Activated naive CD4-positive, alpha-beta T cell treated with anti-CD3 and anti-CD28 coated beads for 36 hours (primary cell): ENCODE data around the gene CCDC6. TPM values are rescaled to one million over a fixed set of nuclear protein-coding genes. Genes with fewer than 3 reads are reported as not detected.
A peak's percentile ranks its signal among the peaks of the same experiment; 100 is the strongest.
"Not testable (repeated sequence)": the region's sequence is repeated elsewhere in the genome, so short reads cannot be mapped to it uniquely, and the experiment has no call there.

Experiments used
- CTCF ChIA-PET: fragments of 350-600 bp; sonication (Branson Sonifier 250); formaldehyde crosslinking; loops from one replicate; lab custom pipeline; 2021; ENCODE audit warnings: antibody characterized with exemption; lab: Charles Lee
- DNase-seq: peaks from one replicate; pipeline ENCODE4 v3.0.0-alpha.2; 2020
- H3K27ac Mint-ChIP-seq: one replicate; pipeline ENCODE4 v1.8.0; 2021; ENCODE audit warnings: mild to moderate bottlenecking, mixed read lengths
- H3K27me3 Mint-ChIP-seq: one replicate; pipeline ENCODE4 v1.8.0; 2021; ENCODE audit warnings: low read depth, mixed read lengths
- H3K36me3 Mint-ChIP-seq: one replicate; pipeline ENCODE4 v1.8.0; 2021; ENCODE audit warnings: low read depth, mixed read lengths
- H3K4me1 Mint-ChIP-seq: one replicate; pipeline ENCODE4 v1.8.0; 2021; ENCODE audit warnings: low read depth, mixed read lengths
- H3K4me3 Mint-ChIP-seq: one replicate; pipeline ENCODE4 v1.8.0; 2021; ENCODE audit warnings: mild to moderate bottlenecking, moderate library complexity, mixed read lengths
- H3K9me3 Mint-ChIP-seq: one replicate; pipeline ENCODE4 v1.8.0; 2021; ENCODE audit warnings: mixed read lengths
- intact Hi-C: fragments of 100-400 bp; cut with micrococcal nuclease; formaldehyde crosslinking; loops from one replicate; pipeline ENCODE4 v1.15.1; 2023
- total RNA-seq, 2 experiments: library from RNA; stranded (reverse); gene quantifications; one replicate each; pipeline ENCODE4 v1.2.3, GENCODE V29; 2021

The CCDC6 gene
- total RNA-seq, 2 experiments from 2014 or later, result 43.1 to 44.9 TPM

GRCh38 chr10:59888781-59889435, 17.4 kb downstream of the CCDC6 start:
- H3K36me3 Mint-ChIP-seq, result peaks cover 27% of the 10 kb centered on the region
- intact Hi-C loops, result loop anchor here (1.0 kb wide), 1 partner anchor 11 kb away; no protein-coding TSS in a partner anchor
- no peaks in the 10 kb centered on the region for H3K27me3 Mint-ChIP-seq
- peaks cover 79% of the 10 kb centered on the region for H3K4me1 Mint-ChIP-seq
- no peaks in the 10 kb centered on the region for H3K9me3 Mint-ChIP-seq
- CTCF ChIA-PET, result interaction anchor here (0.5 to 1.2 kb wide), 5 partner anchors 13 to 263 kb away, joined by 3 to 4 read pairs (median 4); partner anchors contain the start of gene CCDC6
- no peak for DNase-seq
- no peak overlapping the region for H3K4me3 Mint-ChIP-seq
- H3K27ac Mint-ChIP-seq, result no peak overlapping the region

- CTCF ChIA-PET, result interaction anchor here (0.9 to 1.9 kb wide), 6 partner anchors 16 to 262 kb away, joined by 3 to 6 read pairs (median 4); no protein-coding TSS in a partner anchor
- H3K9me3 Mint-ChIP-seq, result no peaks in the 10 kb centered on the region
Measured at GRCh38 chr10:59887972-59888640, 18.2 kb downstream of the CCDC6 start.

GRCh38 chr10:59887006-59887405, 19.4 kb downstream of the CCDC6 start:
- CTCF ChIA-PET, result interaction anchor here (0.6 to 1.9 kb wide), 5 partner anchors 17 to 70 kb away, joined by 3 to 6 read pairs (median 3); no protein-coding TSS in a partner anchor
- Mint-ChIP-seq H3K27me3 (no peaks in the 10 kb centered on the region), H3K36me3 (peaks cover 24% of the 10 kb centered on the region), H3K27ac (peak overlapping the region; percentile 71), H3K4me1 (peaks cover 80% of the 10 kb centered on the region), H3K4me3 (no peak overlapping the region), H3K9me3 (no peaks in the 10 kb centered on the region)
- DNase-seq, result peak; percentile 44
- intact Hi-C loops, result no loop called here

More at GRCh38 chr10:59887972-59888640, 18.2 kb downstream of the CCDC6 start:
- no peak for DNase-seq
- Mint-ChIP-seq H3K4me1 (peaks cover 78% of the 10 kb centered on the region), H3K4me3 (no peak overlapping the region), H3K36me3 (peaks cover 24% of the 10 kb centered on the region), H3K27me3 (no peaks in the 10 kb centered on the region), H3K27ac (no peak overlapping the region)
- intact Hi-C loops, result loop anchor here (1.0 kb wide), 1 partner anchor 12 kb away; no protein-coding TSS in a partner anchor

GRCh38 chr10:59885430-59886134, 20.8 kb downstream of the CCDC6 start:
- peaks cover 85% of the 10 kb centered on the region for H3K4me1 Mint-ChIP-seq
- CTCF ChIA-PET, result interaction anchor here (0.6 to 1.1 kb wide), 4 partner anchors 13 to 260 kb away, joined by 3 to 6 read pairs (median 4); partner anchors contain the start of gene CCDC6

GRCh38 chr10:59884893-59885292, 21.5 kb downstream of the CCDC6 start:
- DNase-seq, H3K4me3 Mint-ChIP-seq, H3K27ac Mint-ChIP-seq, H3K9me3 Mint-ChIP-seq, H3K27me3 Mint-ChIP-seq: not testable (repeated sequence)
- Mint-ChIP-seq H3K36me3 (peaks cover 23% of the 10 kb centered on the region), H3K4me1 (peaks cover 88% of the 10 kb centered on the region)
- intact Hi-C loops, result loop anchor here (5.0 kb wide), 4 partner anchors 352 to 1618 kb away; partner anchors contain the start of genes CISD1 and IPMK
- CTCF ChIA-PET, result interaction anchor here (1.1 kb wide), 1 partner anchor 21 kb away, joined by 6 read pairs; the partner anchor contains the start of gene CCDC6

More at GRCh38 chr10:59885430-59886134, 20.8 kb downstream of the CCDC6 start:
- Mint-ChIP-seq H3K9me3 (no peaks in the 10 kb centered on the region), H3K27ac (peak overlapping the region; percentile 65), H3K4me3 (no peak overlapping the region), H3K27me3 (no peaks in the 10 kb centered on the region), H3K36me3 (peaks cover 28% of the 10 kb centered on the region)
- intact Hi-C loops, result loop anchor here (1.0 kb wide), 1 partner anchor 20 kb away; no protein-coding TSS in a partner anchor
- peak; percentile 28 for DNase-seq

- CTCF ChIA-PET, result interaction anchor here (0.6 to 1.1 kb wide), 2 partner anchors 16 to 199 kb away, joined by 3 to 4 read pairs; no protein-coding TSS in a partner anchor
- H3K4me3 Mint-ChIP-seq, result no peak overlapping the region
- H3K27me3 Mint-ChIP-seq, result no peaks in the 10 kb centered on the region
- peaks cover 1% of the 10 kb centered on the region for H3K9me3 Mint-ChIP-seq
- H3K36me3 Mint-ChIP-seq, result peaks cover 14% of the 10 kb centered on the region
- H3K4me1 Mint-ChIP-seq, result peaks cover 89% of the 10 kb centered on the region
- DNase-seq, result peak; percentile 24
- intact Hi-C loops, result loop anchor here (1.0 to 5.0 kb wide), 10 partner anchors 8 to 1614 kb away; partner anchors contain the start of genes CISD1 and IPMK
- H3K27ac Mint-ChIP-seq, result peak overlapping the region; percentile 86
Measured at GRCh38 chr10:59881640-59882039, 24.7 kb downstream of the CCDC6 start.

- peak overlapping the region; percentile 8 for H3K4me3 Mint-ChIP-seq
- no peaks in the 10 kb centered on the region for H3K27me3 Mint-ChIP-seq
- CTCF ChIA-PET, result interaction anchor here (1.1 kb wide), 1 partner anchor 16 kb away, joined by 3 read pairs; no protein-coding TSS in a partner anchor
Measured at GRCh38 chr10:59880971-59881510, 25.3 kb downstream of the CCDC6 start.

GRCh38 chr10:59880019-59880717, 26.2 kb downstream of the CCDC6 start:
- H3K27ac Mint-ChIP-seq, result peak overlapping the region; percentile 86
- H3K4me3 Mint-ChIP-seq, result peak overlapping the region; percentile 3
- CTCF ChIA-PET, result interaction anchor here (1.0 to 2.6 kb wide), 4 partner anchors 15 to 56 kb away, joined by 3 to 21 read pairs (median 4); partner anchors contain the start of gene CCDC6
- peaks cover 1% of the 10 kb centered on the region for H3K9me3 Mint-ChIP-seq
- intact Hi-C loops, result loop anchor here (1.0 to 5.0 kb wide), 6 partner anchors 357 to 1613 kb away; partner anchors contain the start of genes CISD1 and IPMK
- DNase-seq, result peak; percentile 53
- no peaks in the 10 kb centered on the region for H3K27me3 Mint-ChIP-seq
- H3K4me1 Mint-ChIP-seq, result peaks cover 89% of the 10 kb centered on the region
- H3K36me3 Mint-ChIP-seq, result peaks cover 15% of the 10 kb centered on the region

More at GRCh38 chr10:59880971-59881510, 25.3 kb downstream of the CCDC6 start:
- Mint-ChIP-seq H3K4me1 (peaks cover 89% of the 10 kb centered on the region), H3K9me3 (peaks cover 1% of the 10 kb centered on the region), H3K36me3 (peaks cover 13% of the 10 kb centered on the region), H3K27ac (peak overlapping the region; percentile 86)
- intact Hi-C loops, result loop anchor here (1.0 to 5.0 kb wide), 11 partner anchors 8 to 1614 kb away; partner anchors contain the start of genes CISD1 and IPMK
- DNase-seq, result peak; percentile 94

- peaks cover 14% of the 10 kb centered on the region for H3K36me3 Mint-ChIP-seq
- DNase-seq, result no peak
- H3K4me3 Mint-ChIP-seq, result peak overlapping the region; percentile 3
- peak overlapping the region; percentile 86 for H3K27ac Mint-ChIP-seq
- CTCF ChIA-PET, result interaction anchor here (1.0 to 2.6 kb wide), 5 partner anchors 15 to 55 kb away, joined by 3 to 21 read pairs (median 4); partner anchors contain the start of gene CCDC6
- no peaks in the 10 kb centered on the region for H3K27me3 Mint-ChIP-seq
- H3K4me1 Mint-ChIP-seq, result peaks cover 87% of the 10 kb centered on the region
- intact Hi-C loops, result no loop called here
- H3K9me3 Mint-ChIP-seq, result peaks cover 1% of the 10 kb centered on the region
Measured at GRCh38 chr10:59879363-59879913, 26.9 kb downstream of the CCDC6 start.

GRCh38 chr10:59878915-59879314, 27.4 kb downstream of the CCDC6 start:
- intact Hi-C loops, result no loop called here
- Mint-ChIP-seq H3K27me3 (no peaks in the 10 kb centered on the region), H3K27ac (peak overlapping the region; percentile 86), H3K4me1 (peaks cover 87% of the 10 kb centered on the region), H3K4me3 (no peak overlapping the region), H3K36me3 (peaks cover 16% of the 10 kb centered on the region), H3K9me3 (peaks cover 1% of the 10 kb centered on the region)
- CTCF ChIA-PET, result interaction anchor here (1.4 to 2.6 kb wide), 3 partner anchors 14 to 30 kb away, joined by 4 to 21 read pairs (median 4); partner anchors contain the start of gene CCDC6
- DNase-seq, result no peak
